Activated CD4-positive, CD25-positive, alpha-beta regulatory T cell treated with anti-CD3 and anti-CD28 coated beads, Interleukin-2, amount 50 U/mL, for 16 hours (primary cell): ENCODE measurements around the gene BACH2.

Experiments used
- DNase-seq: peaks from one replicate; pipeline ENCODE4 v3.0.0-alpha.2; 2020; ENCODE audit warnings: low read depth, low spot score

Gene BACH2

DNA sequence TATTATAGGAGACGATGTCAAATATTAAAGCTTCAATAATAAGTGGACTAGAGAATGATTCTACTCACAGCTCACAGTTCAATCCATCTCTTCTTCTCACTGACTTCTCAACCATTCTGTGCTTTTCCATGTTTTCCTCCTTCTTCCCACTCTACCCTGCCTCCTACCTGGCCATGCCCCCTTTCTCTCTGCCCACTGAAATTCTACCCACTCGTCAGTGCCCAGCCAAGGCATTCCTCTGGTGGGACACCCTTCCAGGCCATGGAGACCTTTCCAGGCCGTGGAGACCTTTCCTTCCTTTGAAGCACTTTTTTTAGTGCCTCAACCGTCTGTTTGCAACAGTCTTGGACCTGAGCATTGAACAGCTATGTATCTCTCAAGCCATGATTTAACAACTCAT lies 18.5 kb downstream of the BACH2 start:
- no peak for DNase-seq

DNA sequence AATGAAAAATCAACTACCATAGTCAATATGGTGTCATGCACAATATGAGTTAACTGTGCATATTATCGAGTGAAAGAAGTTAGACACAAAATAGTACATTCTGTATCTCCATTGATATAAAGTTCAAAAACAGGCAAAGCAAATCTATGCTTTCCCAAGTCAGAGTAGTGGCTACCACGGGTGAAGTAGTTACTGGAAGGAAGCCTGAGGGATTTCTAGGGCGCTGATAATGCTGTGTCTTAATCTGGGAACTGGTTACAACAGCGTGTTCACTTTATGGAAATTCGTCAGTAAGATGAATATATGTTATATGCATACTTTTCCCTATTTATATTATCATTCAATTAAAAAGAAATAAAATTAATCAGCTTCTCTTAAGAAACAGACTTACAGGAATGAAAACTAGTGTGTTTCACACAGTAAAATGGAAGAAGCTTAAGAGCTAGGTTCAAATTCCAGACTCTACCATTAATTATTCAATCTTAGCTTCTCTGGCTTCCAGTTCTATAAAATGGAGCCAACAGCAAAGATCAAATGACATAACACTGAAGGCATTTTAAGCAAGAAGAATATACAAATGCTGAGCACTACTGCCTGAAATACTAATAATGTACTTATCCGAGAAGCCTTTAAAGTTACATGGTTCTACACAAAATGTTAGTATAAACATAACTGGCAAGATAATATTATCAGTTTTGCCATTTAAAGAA lies 19.2 kb downstream of the BACH2 start:
- DNase-seq, result no peak

DNA sequence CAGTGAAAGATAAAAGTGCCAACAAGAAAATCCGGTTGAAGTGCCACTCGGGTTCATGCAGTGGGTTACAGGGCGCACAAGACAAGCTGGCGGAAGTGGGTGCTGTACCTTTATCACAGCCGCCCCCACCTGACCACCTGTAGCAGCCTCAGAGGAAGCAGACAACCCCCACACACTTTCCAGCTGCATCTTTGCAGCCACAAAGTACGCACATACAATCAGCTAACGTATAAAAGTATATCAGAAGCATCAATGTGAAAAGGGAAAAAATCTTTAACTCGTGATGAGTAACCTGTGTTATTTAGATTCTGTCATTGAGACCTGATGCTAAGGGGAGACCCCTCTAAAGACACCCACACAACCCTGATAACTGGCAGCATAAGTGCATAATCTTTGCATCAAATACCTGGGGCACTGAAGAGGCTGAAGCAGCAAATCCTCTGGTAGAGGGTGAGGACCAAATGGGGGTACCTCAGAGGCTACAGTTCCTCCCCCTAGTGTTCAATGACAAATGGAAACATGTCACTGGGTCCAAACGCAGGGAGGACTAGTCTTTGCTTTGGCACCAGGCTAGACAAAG lies 22.1 kb downstream of the BACH2 start:
- DNase-seq, result peak; percentile 76

DNA sequence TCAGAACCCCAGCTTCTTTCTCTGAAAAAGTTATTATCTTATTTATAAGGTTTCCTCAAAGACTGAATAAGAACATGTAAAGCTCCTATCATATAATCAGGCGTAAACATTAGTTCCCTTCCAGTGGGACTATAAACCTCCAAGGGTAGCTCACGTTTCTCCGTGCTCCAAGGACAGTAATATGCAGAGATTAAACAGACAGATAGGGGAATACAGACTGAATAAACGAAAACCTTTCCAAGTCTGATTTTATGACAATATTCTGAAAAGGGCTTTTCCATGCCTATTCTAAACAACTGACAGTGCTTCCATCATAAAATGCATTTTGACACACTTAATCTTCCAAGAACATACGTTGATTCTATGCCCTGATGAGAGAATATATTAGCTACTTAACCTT lies 22.8 kb downstream of the BACH2 start:
- DNase-seq, result no peak

DNA sequence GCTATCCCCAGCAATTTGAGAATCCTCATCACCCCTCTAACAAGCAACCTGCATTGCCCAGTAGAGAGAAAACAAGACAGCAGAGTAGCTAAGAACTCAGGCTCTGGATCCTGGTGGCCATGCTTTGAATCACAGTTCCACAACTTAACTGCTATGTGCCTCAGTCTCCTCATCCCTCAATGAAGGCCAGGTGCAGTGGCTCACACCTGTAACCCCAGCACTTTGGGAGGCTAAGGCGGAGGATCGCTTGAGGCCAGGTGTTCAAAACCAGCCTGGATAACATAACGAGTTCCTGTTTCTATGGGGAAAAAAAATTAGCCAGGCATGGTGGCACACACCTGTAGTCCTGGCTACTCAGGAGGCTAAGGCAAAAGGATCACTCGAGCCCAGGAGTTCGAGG lies 23.7 kb downstream of the BACH2 start:
- DNase-seq, result no peak

DNA sequence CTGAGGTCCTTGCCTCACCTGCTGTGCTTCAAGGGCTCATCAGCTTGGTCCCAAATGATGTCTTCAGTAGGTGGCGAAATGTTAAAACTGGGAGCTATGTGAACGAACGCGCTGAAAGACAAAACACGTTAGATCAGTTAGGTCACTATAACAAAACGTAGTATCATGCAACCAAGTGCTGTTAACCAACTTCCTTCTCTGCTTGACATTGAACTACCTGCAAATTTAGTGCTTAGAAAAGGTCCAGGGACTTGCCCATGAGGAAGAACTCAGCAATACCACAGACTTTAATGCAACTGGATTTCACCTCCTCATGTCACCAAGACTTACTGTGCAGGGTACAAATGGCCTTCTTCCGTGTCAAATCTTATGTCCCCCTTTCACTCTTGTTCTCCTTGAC lies 24.8 kb downstream of the BACH2 start:
- no peak for DNase-seq

DNA sequence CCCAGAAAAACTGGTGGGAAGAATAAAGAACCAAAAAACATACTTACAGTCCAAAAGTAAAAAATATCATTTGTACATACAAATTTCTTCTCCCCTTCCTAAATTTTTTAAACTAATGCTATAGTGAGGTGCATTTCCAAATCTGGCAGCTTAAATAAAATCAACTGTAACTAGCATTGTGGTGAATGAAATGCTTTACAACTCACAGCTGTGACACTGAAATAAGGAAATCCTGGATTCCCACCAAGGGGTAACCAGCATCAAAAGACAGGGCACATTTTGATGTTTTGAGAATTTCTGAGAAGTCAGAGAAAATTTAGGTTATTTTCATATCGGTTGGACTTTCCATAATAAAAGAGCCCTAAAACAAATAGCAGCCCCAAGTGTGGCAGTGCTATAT lies 27.3 kb downstream of the BACH2 start:
- DNase-seq, result no peak

DNA sequence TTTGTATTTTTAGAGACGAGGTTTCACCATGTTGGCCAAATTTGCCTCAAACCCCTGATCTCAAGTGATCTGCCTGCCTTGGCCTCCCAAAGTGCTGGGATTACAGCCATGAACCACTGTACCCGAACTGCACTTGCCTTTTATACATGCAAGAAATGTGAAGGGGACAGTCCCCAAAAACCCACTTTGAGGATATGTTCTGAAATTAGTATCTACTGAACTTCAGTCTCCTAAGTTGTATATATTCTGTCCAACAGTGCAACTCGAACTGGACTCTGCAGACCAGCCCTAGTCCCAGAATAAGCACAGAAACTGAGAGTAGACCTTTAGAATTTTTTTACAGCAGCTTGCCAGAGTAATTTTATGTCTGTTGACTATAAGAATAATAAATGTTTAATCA lies 28.5 kb downstream of the BACH2 start:
- DNase-seq, result no peak

DNA sequence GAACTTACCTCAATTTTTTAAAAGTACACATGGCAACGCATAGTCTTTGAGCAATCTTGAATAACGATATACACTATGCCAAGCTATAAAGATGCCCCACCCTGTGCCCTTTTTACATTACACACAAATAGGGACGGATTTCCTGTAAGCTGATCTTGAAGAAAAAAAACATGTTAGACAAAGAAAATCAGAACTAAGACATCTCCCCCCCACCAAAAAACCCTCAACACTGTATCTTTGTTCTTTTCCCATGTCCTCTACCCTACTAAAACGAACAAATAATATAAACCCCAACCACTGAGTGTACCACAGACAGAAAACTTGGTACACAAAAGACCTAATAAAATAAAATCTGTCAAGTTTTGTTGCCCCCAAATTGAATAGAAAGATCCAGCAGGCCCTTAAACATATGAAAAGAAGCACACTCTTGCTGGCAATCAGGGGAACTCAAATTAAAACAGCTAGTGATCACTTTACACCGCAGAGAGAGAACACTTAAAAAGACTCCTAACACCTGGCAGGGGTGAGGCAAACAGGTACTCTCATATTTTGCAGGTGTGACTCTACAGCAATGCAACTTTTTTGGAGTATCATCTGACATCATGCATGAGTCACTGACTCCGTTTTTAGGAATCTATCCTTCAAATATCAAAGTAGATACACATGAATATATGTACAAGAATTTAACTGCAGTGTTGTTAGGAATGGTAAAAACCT lies 29.6 kb downstream of the BACH2 start:
- DNase-seq, result no peak

DNA sequence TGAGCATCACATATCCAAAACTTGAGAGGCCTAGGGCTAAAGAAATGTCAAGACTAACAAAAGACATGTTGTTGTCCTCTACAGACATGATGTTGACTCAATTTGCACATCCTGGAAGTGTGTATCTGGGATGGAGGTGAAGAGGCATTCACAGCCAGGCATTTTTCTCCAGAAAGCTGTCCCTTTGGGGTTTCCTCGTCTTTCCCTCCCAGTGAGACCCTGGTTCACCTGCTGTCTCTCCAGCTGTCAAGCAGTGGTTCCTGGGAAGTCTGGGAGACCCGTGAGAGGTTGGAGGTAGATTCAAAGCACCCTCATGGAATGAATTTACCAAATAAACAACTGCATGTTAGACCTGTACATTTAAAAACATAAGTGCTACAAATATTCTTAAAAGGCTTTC lies 32.1 kb downstream of the BACH2 start:
- DNase-seq, result no peak

DNA sequence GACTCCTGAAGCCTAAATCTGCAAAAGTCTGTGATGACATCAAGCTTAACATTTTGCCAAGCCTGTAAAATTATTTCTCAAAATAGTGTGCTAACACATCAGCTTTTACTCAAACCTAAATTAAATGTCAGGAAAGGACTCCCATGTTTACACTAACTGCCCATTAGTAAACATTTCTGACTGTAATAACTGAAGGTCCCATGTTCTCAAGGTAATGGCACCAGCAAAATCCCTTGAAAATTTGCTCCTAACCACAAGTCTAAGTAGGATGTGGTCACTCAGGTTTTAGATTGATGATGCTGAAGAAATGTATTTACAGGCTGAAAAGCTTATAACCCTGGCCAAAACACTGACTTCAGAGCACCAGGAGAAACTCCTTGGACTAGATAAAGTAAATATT lies 33.0 kb downstream of the BACH2 start:
- DNase-seq, result no peak

DNA sequence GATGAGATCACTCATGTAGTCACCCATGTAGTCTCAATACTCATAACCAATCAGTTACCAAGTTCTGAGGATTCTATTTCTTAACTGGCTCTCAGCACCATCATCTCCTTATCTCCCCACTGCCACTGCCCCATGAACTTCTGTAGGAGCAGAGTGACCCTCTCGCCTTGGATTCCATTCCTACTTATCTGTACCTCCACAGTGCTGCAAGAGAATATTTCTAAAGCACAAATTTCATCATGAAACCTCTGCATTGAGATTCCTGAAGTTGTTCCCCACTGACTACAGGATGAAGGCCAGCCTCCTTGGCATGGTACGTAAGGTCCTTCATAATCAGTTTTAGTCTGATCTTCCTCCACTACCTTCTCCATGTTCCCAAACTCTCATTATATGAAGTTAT lies 34.8 kb downstream of the BACH2 start:
- no peak for DNase-seq

DNA sequence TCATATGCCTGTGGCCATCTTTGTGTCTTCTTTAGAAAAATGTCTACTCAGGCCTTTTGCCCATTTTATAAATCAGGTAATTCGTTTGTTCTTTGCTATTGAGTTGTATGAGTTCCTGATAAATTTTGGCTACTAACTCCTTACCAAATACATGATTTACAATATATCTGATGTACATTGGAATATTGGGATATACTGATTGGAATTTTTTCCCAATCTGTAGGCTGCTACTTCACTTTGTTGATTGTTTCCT lies 39.2 kb downstream of the BACH2 start:
- no peak for DNase-seq

DNA sequence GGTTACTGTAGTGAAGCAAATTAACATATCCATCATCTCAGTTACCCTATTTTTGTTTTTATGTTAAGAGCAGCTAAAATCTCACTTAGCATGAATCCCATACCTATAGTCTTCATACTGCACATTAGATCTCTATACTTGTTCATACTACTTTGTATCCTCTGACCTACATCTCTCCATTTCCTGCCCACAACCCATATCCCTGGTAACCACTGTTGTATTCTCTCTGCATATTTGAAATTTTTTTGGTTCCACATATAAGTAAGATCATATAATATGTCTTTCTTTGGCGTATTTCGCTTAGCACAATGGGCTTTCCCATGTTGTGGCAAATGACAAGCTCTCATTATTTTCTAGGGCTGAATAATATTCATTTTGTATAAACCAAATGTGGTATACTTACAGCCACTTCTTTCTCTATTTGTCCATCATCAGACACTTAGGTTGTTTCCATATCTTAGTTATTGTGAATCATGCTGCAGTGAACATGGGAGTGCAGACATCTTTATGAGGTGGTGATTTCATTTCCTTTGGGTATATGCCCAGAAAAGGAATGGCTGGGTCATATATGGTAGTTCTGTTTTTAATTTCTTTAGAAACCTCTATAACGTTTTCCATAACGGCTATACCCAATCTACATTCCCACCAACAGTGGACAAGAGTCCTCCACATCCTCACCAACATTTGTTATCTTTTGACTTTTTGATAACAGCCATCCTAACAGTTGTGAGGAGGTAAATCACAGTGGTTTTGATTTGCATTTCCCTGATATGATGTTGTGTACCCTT lies 39.8 kb downstream of the BACH2 start:
- no peak for DNase-seq

DNA sequence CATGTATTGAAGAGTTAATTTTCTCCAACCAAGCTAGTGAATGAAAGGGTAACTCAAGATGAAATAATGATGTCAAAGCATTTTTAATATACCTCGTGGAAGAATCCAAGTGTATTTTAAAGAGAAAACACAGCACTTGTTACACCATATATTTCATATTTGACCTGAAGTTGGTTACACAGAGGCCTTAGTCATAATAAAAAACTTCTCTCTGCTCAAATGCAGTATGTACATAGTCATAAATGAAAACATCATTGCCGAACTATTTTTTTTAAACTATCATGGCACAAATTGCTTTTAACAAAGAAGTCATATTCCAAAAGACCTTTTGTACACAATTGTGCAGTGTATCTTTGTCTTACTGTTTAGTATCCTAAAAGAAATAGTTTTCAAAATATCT lies 43.0 kb downstream of the BACH2 start:
- DNase-seq, result no peak

DNA sequence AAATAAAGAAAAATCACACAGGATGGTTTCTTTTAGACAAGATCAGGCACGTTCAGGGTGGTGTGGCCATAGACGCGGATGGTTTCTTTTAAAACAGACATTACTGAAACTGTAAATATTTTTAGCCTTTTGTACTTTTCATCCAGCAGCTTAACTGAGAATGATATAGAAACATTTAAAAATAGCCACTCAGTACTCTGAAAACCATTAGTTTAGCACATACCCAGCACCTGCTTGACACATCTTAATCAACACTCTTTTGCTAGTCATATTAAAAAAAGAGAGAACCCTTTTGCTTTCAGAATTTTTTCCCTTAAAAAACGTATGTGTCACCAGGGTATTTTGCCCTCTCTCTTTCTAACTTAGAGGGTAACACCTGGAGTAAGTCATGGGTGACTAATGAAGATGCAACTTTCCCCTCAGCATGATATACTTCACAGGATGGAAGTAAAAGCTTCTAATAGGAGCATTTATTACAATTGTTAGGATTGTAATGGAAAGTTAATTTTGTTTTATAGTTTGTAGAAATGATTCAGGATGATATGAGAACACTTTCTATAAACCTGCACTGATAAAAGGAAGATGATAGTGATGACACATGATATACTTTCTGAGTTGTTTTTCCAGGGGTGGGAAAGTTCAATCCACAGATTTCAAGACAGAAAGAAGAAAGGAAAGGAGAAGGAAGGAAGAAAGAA lies 45.2 kb downstream of the BACH2 start:
- no peak for DNase-seq

DNA sequence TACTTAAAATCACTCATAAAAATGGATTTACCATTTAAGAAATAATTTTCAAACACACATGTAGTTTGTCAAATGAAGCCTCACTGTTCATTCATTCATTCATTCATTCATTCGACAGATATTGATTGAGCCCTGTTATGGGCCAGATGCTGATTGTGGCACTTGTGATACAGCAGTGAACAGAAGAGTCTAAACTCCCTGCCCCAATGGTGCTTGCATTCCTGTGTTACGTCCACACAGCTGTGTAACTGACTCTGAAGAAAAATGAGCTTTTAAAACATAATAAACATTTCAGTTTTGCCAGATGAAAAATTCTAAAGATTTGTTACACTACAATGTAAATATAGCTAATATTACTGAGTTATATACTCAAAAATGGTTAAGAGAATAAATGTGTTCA lies 46.2 kb downstream of the BACH2 start:
- DNase-seq, result no peak

DNA sequence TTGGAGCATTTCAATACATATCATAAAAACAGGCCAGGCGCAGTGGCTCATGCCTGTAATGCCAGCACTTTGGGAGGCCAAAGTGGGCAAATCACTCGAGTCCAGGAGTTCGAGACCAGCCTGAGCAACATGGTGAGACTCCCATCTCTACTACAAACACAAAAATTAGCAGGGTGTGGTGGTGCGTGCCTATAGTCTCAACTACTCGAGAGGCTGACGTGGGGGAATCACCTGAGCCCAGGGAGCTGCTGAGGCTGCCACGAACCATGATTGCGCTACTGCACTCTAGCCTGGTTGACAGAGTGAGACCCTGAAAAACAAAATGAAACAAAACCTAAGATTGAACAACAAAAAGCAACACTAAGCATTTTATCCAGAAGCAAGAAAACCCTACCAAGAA lies 47.2 kb downstream of the BACH2 start:
- no peak for DNase-seq

DNA sequence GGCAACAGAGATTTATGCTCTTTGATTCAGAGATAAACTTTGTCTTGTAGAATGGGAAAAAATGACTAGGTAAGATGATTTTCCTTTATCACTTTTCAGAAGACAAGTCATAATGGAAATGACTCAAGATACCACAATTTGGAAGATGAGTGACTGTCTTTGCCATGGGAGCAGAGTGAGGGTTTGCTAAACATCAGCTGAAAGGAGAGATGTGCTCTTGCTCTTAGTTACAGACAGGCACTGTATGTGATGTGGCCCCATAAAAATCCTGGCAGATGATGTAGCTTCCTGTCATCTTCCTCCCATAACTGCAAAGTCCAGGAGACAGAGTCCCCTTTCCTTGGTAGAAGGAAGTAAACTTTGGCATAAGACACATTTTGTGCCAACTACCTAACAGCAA lies 47.6 kb downstream of the BACH2 start:
- no peak for DNase-seq

DNA sequence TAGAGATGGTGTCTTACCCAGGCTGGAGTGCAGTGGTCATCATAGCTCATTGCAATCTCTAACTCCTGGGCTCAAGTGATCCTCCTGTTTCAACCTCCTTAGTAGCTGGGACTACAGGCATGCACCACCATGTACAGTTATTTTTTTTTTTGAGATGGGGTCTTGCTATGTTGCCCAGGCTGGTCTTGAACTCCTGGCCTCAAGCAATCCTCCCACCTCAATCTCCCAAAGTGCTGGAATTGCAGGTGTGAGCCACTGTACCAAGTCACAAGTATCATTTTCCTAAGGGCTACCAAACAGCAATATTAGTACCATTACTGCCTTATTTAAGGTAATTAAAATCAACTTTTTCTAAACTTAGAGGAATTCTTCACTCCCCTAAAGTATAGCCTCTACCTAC lies 49.4 kb downstream of the BACH2 start:
- no peak for DNase-seq

DNA sequence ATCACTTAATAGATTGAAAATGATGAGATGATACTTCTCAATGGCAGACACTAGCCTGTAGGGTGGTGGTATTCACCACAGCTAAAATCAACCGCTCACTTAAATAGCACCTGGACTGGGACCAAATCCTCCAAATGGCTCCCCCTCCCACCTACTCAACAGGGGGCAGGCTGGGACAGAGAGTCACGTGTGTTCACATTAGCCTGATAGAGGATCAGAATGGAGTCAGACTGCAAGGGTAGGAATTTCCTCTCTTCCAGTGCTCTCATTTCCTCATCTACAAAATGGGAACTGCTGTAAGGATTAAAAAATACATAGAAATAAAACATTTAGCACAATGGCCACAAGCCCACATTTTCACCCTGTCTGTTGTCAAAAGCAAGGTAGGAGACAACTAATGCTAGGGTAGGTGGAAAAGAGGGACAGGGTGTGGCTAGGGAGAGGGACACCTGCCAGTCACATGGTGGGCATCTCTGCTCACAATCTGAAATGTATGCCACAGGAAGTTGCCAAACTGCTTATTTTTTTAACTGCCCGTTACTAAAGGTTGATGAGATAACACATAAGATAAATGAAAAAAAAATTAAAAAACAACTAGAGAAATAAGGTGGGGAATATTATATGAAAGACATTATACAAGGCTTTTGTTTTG lies 55.3 kb downstream of the BACH2 start:
- no peak for DNase-seq
